Smooth muscle cell of the umbilical artery (primary cell): ENCODE data around the gene ZSCAN29. TPM values are rescaled to one million over a fixed set of nuclear protein-coding genes. Genes with fewer than 3 reads are reported as not detected.

Source experiments
- total RNA-seq: library from RNA; depleted of rRNA; stranded (reverse); fragments of >200 nt; gene quantifications from 2 replicates; pipeline ENCODE4 v1.2.3, GENCODE V29; 2014

The ZSCAN29 gene
- 18.1 and 22.4 TPM in 2 replicates for total RNA-seq

GRCh38 chr15:43370975-43371974 is at the start of gene ZSCAN29, which contains the start of gene TUBGCP4:
Gene ZSCAN29 (minus strand): TSS chr15:43371043. CDS start chr15:43369913, 1,130 bp downstream.
Gene TUBGCP4 (plus strand): TSS chr15:43371101. CDS start chr15:43371355, 254 bp downstream.

GRCh38 chr15:43329960-43330779 is 40.7 kb downstream of the ZSCAN29 start, which contains the start of gene LCMT2:
Gene LCMT2 (minus strand): TSS chr15:43330573. CDS start chr15:43330489, 84 bp downstream.

Other genes with a start within 250 kb of the ZSCAN29 start
- gene TMEM62, start 237.5 kb downstream of the ZSCAN29 start, total RNA-seq, result 9.8 and 12.0 TPM in 2 replicates
- gene CCNDBP1, start 185.6 kb downstream of the ZSCAN29 start, total RNA-seq, result 55.8 and 82.6 TPM in 2 replicates
- gene EPB42, start 150.0 kb downstream of the ZSCAN29 start, total RNA-seq, result not detected in 2 replicates
- gene TGM5, start 104.1 kb downstream of the ZSCAN29 start, total RNA-seq, result not detected in 2 replicates
- gene TGM7, start 68.8 kb downstream of the ZSCAN29 start, total RNA-seq, result not detected in 2 replicates
- 7.0 and 7.4 TPM in 2 replicates for gene LCMT2, start 40.5 kb downstream of the ZSCAN29 start, total RNA-seq
- gene TUBGCP4, start 58 bp upstream of the ZSCAN29 start, total RNA-seq, result 9.8 and 14.2 TPM in 2 replicates
- 106 and 141 TPM in 2 replicates for gene TP53BP1, start 122.1 kb upstream of the ZSCAN29 start, total RNA-seq
- gene MAP1A, start 146.6 kb upstream of the ZSCAN29 start, total RNA-seq, result 60.0 and 132 TPM in 2 replicates
- gene PPIP5K1, start 219.2 kb upstream of the ZSCAN29 start, total RNA-seq, result 20.8 and 81.9 TPM in 2 replicates
- not detected in 2 replicates for gene CKMT1B, start 223.0 kb upstream of the ZSCAN29 start, total RNA-seq
- gene STRC, start 247.8 kb upstream of the ZSCAN29 start, total RNA-seq, result 0.09 and 0.30 TPM in 2 replicates